CD14-positive monocyte (primary cell): ENCODE results near the gene PDE8A. TPM values are rescaled to one million over a fixed set of nuclear protein-coding genes. Genes with fewer than 3 reads are reported as not detected.

Experiments
- DNase-seq, 3 donors: peaks; one replicate each; pipeline ENCODE4 v3.0.0-alpha.2; 2011 to 2022
- H2AFZ ChIP-seq: 2 replicates; pipeline ENCODE4 v1.6.0; 2012; ENCODE audit warnings: mild to moderate bottlenecking, low read depth, low read length, inconsistent platforms; ENCODE audit not compliant: insufficient read depth, poor library complexity, severe bottlenecking
- H3K27ac ChIP-seq, 2 donors: 1 replicate in 1 of 2; 2 replicates in 1 of 2; pipeline ENCODE4 v1.5.1; 2012 to 2013; ENCODE audit warnings: low read length in 2 of 2, control low read depth in 1 of 2, inconsistent platforms in 1 of 2, low read depth in 1 of 2, mild to moderate bottlenecking in 1 of 2
- H3K27me3 ChIP-seq, 2 donors: one replicate each; pipeline versions ENCODE4 v1.6.0 to v1.6.1; 2011 to 2013; ENCODE audit warnings: low read length in 2 of 2; ENCODE audit not compliant: control insufficient read depth in 2 of 2, insufficient read depth in 2 of 2
- H3K36me3 ChIP-seq, 2 donors: replicated peaks in 1 of 2; 1 replicate in 1 of 2; 2 replicates in 1 of 2; pipeline versions ENCODE4 v1.5.1 to v1.6.1; 2012 to 2013; ENCODE audit warnings: low read length in 2 of 2, control low read depth in 1 of 2, inconsistent platforms in 1 of 2, mild to moderate bottlenecking in 1 of 2; ENCODE audit not compliant: insufficient read depth in 2 of 2, control insufficient read depth in 1 of 2
- H3K4me1 ChIP-seq, 2 donors: 1 replicate in 1 of 2; 2 replicates in 1 of 2; pipeline versions ENCODE4 v1.5.1 to v1.6.1; 2012 to 2013; ENCODE audit warnings: low read length in 2 of 2, control low read depth in 1 of 2, inconsistent platforms in 1 of 2, mild to moderate bottlenecking in 1 of 2, moderate library complexity in 1 of 2; ENCODE audit not compliant: insufficient read depth in 2 of 2, control insufficient read depth in 1 of 2
- H3K4me2 ChIP-seq: replicated peaks from 2 replicates; pipeline ENCODE3; 2012; ENCODE audit warnings: low read length, moderate library complexity, mild to moderate bottlenecking; ENCODE audit not compliant: poor library complexity, severe bottlenecking; ENCODE audit errors: extremely low read depth
- H3K4me3 ChIP-seq, 3 experiments: fragments of 200-600 bp in 1 of 3; sonication (generic) in 1 of 3; replicated peaks in 1 of 3; 1 replicate in 2 of 3; 2 replicates in 1 of 3; pipeline ENCODE4 v1.5.1; 2011 to 2013; ENCODE audit warnings: low read length in 3 of 3, mild to moderate bottlenecking in 3 of 3, control low read depth in 2 of 3, low read depth in 2 of 3, inconsistent platforms in 1 of 3, moderate library complexity in 1 of 3
- H3K79me2 ChIP-seq: 2 replicates; pipeline ENCODE4 v1.6.0; 2012; ENCODE audit warnings: mild to moderate bottlenecking, control low read depth, inconsistent platforms, low read length, moderate library complexity; ENCODE audit not compliant: insufficient read depth
- H3K9ac ChIP-seq: 2 replicates; pipeline ENCODE4 v1.6.0; 2017; ENCODE audit warnings: low read length, mild to moderate bottlenecking; ENCODE audit not compliant: insufficient read depth, poor library complexity, severe bottlenecking
- H3K9me3 ChIP-seq, 2 donors: replicated peaks in 1 of 2; 1 replicate in 1 of 2; 2 replicates in 1 of 2; pipeline versions ENCODE4 v1.5.1 to v1.6.1; 2012 to 2013; ENCODE audit warnings: low read length in 2 of 2, control low read depth in 1 of 2; ENCODE audit not compliant: control insufficient read depth in 1 of 2, insufficient read depth in 1 of 2
- H4K20me1 ChIP-seq: 2 replicates; pipeline ENCODE4 v1.6.0; 2012; ENCODE audit warnings: mild to moderate bottlenecking, low read length, control low read depth, moderate library complexity; ENCODE audit not compliant: insufficient read depth
- H3K27ac Mint-ChIP-seq, 7 donors: one replicate each; pipeline ENCODE4 v1.8.0; 2020; ENCODE audit warnings: mild to moderate bottlenecking in 7 of 7, mixed read lengths in 7 of 7, moderate library complexity in 6 of 7, inconsistent platforms in 2 of 7
- H3K27me3 Mint-ChIP-seq, 3 donors: one replicate each; pipeline ENCODE4 v1.8.0; 2021 to 2022; ENCODE audit warnings: low read depth in 3 of 3, mild to moderate bottlenecking in 3 of 3, mixed read lengths in 3 of 3, moderate library complexity in 3 of 3, inconsistent platforms in 1 of 3
- H3K36me3 Mint-ChIP-seq, 2 donors: one replicate each; pipeline ENCODE4 v1.8.0; 2020; ENCODE audit warnings: mixed read lengths in 2 of 2, inconsistent platforms in 1 of 2, mild to moderate bottlenecking in 1 of 2
- H3K4me1 Mint-ChIP-seq: one replicate; pipeline ENCODE4 v1.8.0; 2020; ENCODE audit warnings: mild to moderate bottlenecking, mixed read lengths
- H3K4me3 Mint-ChIP-seq, 2 donors: one replicate each; pipeline ENCODE4 v1.8.0; 2020; ENCODE audit warnings: mild to moderate bottlenecking in 2 of 2, mixed read lengths in 2 of 2, moderate library complexity in 1 of 2
- H3K9me3 Mint-ChIP-seq, 7 donors: one replicate each; pipeline ENCODE4 v1.8.0; 2020 to 2022; ENCODE audit warnings: mixed read lengths in 7 of 7, mild to moderate bottlenecking in 6 of 7, moderate library complexity in 6 of 7, inconsistent platforms in 2 of 7
- CTCF ChIP-seq: fragments of 200-600 bp; IDR thresholded peaks from one replicate; pipeline ENCODE4 v1.8.0; 2022; ENCODE audit warnings: antibody characterized with exemption, mild to moderate bottlenecking
- whole genome bisulfite sequencing: methylation state at CpG from one replicate; pipeline ENCODE4 v1.1.5; 2013; ENCODE audit warnings: missing lambda C conversion rate; ENCODE audit not compliant: insufficient coverage; 5-methylcytosine and 5-hydroxymethylcytosine counted together
- intact Hi-C, 2 donors: fragments of 100-400 bp; cut with micrococcal nuclease; formaldehyde crosslinking; loops; one replicate each; pipeline versions ENCODE4 v1.15.0 to v1.15.1; 2023
- polyA plus RNA-seq, 3 donors: library from polyadenylated mRNA; depleted of rRNA in 1 of 3; unstranded in 2 of 3; stranded (reverse) in 1 of 3; fragments of 300-500 nt in 2 of 3; fragments of >200 nt in 1 of 3; fragmentation: Illumina TruSeq in 2 of 3; gene quantifications; 1 replicate in 2 of 3; 2 replicates in 1 of 3; pipeline ENCODE4 v1.2.3, GENCODE V29; 2012 to 2021

Gene PDE8A
- polyA plus RNA-seq, 3 donors, result 2.8 to 33.4 (median 4.9) TPM

DNA sequence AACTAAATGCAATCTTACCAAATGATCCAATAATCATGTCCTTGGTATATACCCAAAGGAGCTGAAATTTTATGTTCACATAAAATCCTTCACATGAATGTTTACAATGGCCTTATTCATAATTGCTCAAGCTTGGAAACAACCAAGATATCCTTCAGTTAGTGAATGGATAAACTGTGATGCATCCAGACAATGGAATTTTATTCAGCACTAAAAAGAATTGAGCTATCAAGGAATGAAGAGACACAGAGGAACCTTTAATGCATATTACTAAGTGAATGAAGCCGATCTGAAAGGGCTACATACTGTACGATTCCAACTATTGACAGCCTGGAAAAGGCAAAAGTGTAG, 168.4 kb downstream of the PDE8A start:
- no peaks in the 10 kb centered on the region for H4K20me1 ChIP-seq
- peaks cover 0 to 19% (median 6%) of the 10 kb centered on the region in 7 donors for H3K9me3 Mint-ChIP-seq
- no peak overlapping the region for H3K4me3 Mint-ChIP-seq
- H3K27ac ChIP-seq, result no peak overlapping the region
- no peak overlapping the region for H3K9ac ChIP-seq
- no peaks in the 10 kb centered on the region for H3K4me1 ChIP-seq
- H3K4me3 ChIP-seq, result no peak overlapping the region
- peaks cover 2 to 3% (median 2%) of the 10 kb centered on the region in 3 donors for H3K27me3 Mint-ChIP-seq
- no peaks in the 10 kb centered on the region for H3K36me3 Mint-ChIP-seq
- peaks cover 4% of the 10 kb centered on the region for H3K4me1 Mint-ChIP-seq
- intact Hi-C loops, result no loop called here
- H3K27me3 ChIP-seq, result no peaks in the 10 kb centered on the region
- no peak overlapping the region for H3K27ac Mint-ChIP-seq
- H3K79me2 ChIP-seq, result no peaks in the 10 kb centered on the region
- no peak for DNase-seq
- no peak for TF ChIP-seq CTCF
- no CpG with 5 or more reads among the region's 2 CpGs for WGBS
- peaks cover 0 to 6% of the 10 kb centered on the region in 2 donors for H3K9me3 ChIP-seq
- no peaks in the 10 kb centered on the region for H3K36me3 ChIP-seq
- H3K4me2 ChIP-seq, result no peak overlapping the region
- H2AFZ ChIP-seq, result no peak overlapping the region

GRCh38 chr15:85151145-85151544, 169.5 kb downstream of the PDE8A start:
- Histone ChIP-seq H4K20me1 (no peaks in the 10 kb centered on the region), H2AFZ (no peak overlapping the region), H3K9ac (no peak overlapping the region), H3K79me2 (no peaks in the 10 kb centered on the region), H3K27ac (no peak overlapping the region), H3K4me2 (no peak overlapping the region), H3K4me3 (no peak overlapping the region), H3K36me3 (no peaks in the 10 kb centered on the region), H3K27me3 (no peaks in the 10 kb centered on the region), H3K4me1 (no peaks in the 10 kb centered on the region), H3K9me3 (peaks cover 0 to 6% of the 10 kb centered on the region in 2 donors)
- H3K36me3 Mint-ChIP-seq, result no peaks in the 10 kb centered on the region
- no peak for TF ChIP-seq CTCF
- intact Hi-C loops, result no loop called here
- no CpG with 5 or more reads among the region's 7 CpGs for WGBS
- H3K27me3 Mint-ChIP-seq, result peaks cover 3 to 5% (median 3%) of the 10 kb centered on the region in 3 donors
- no peak overlapping the region for H3K27ac Mint-ChIP-seq
- H3K9me3 Mint-ChIP-seq, result peaks cover 2 to 19% (median 6%) of the 10 kb centered on the region in 7 donors
- DNase-seq, result no peak
- no peak overlapping the region for H3K4me3 Mint-ChIP-seq
- peaks cover 4% of the 10 kb centered on the region for H3K4me1 Mint-ChIP-seq
